Mesenchymal stem cell (in vitro differentiated cells and primary cell): Measurements from ENCODE around the gene ARL15.

Experiments used
- DNase-seq: peaks from one replicate; pipeline ENCODE4 v3.0.0-alpha.2; 2013
- H2AFZ ChIP-seq: one replicate; pipeline ENCODE4 v1.6.1; 2013; ENCODE audit warnings: low read depth, mild to moderate bottlenecking, control low read depth, inconsistent platforms, low read length, moderate library complexity
- H2AK5ac ChIP-seq: 2 replicates; pipeline ENCODE4 v1.6.1; 2013; ENCODE audit warnings: low read length, moderate library complexity, mild to moderate bottlenecking, inconsistent platforms; ENCODE audit not compliant: severe bottlenecking
- H2BK120ac ChIP-seq: one replicate; pipeline ENCODE4 v1.6.1; 2013; ENCODE audit warnings: low read depth, mild to moderate bottlenecking, inconsistent platforms, low read length, moderate library complexity
- H2BK12ac ChIP-seq, 2 experiments: one replicate each; pipeline ENCODE4 v1.6.1; 2013; ENCODE audit warnings: inconsistent platforms in 2 of 2, low read length in 2 of 2, mild to moderate bottlenecking in 2 of 2, moderate library complexity in 2 of 2, control low read depth in 1 of 2
- H2BK15ac ChIP-seq: one replicate; pipeline ENCODE4 v1.6.1; 2013; ENCODE audit warnings: mild to moderate bottlenecking, low read depth, inconsistent platforms; ENCODE audit not compliant: poor library complexity, severe bottlenecking
- H2BK5ac ChIP-seq: 2 replicates; pipeline ENCODE4 v1.6.1; 2013; ENCODE audit warnings: low read depth, mild to moderate bottlenecking, low read length, control low read depth, inconsistent platforms; ENCODE audit not compliant: poor library complexity, severe bottlenecking
- H3K14ac ChIP-seq, 2 experiments: one replicate each; pipeline ENCODE4 v1.6.1; 2013; ENCODE audit warnings: inconsistent platforms in 2 of 2, low read length in 2 of 2, control low read depth in 1 of 2, mild to moderate bottlenecking in 1 of 2, moderate library complexity in 1 of 2
- H3K18ac ChIP-seq, 2 experiments: one replicate each; pipeline ENCODE4 v1.6.1; 2013; ENCODE audit warnings: inconsistent platforms in 2 of 2, low read length in 2 of 2, control low read depth in 1 of 2, low read depth in 1 of 2, mild to moderate bottlenecking in 1 of 2
- H3K23ac ChIP-seq, 2 experiments: one replicate each; pipeline ENCODE4 v1.6.1; 2013; ENCODE audit warnings: inconsistent platforms in 2 of 2, low read length in 2 of 2, mild to moderate bottlenecking in 2 of 2, moderate library complexity in 2 of 2, control low read depth in 1 of 2
- H3K27ac ChIP-seq: 2 replicates; pipeline ENCODE4 v1.5.1; 2013; ENCODE audit warnings: mild to moderate bottlenecking, moderate library complexity, low read length, control low read depth, inconsistent platforms; ENCODE audit not compliant: poor library complexity, severe bottlenecking
- H3K27me3 ChIP-seq, 2 experiments: 2 replicates each; pipeline versions ENCODE4 v1.6.1 to v1.7.0; 2013; ENCODE audit warnings: low read length in 2 of 2, mild to moderate bottlenecking in 2 of 2, moderate library complexity in 2 of 2, control low read depth in 1 of 2, inconsistent platforms in 1 of 2; ENCODE audit not compliant: control insufficient read depth in 1 of 2, insufficient read depth in 1 of 2
- H3K36me3 ChIP-seq, 2 experiments: 2 replicates each; pipeline versions ENCODE4 v1.6.1 to v1.7.0; 2013; ENCODE audit warnings: low read length in 2 of 2, control low read depth in 1 of 2, inconsistent platforms in 1 of 2, low read depth in 1 of 2, mild to moderate bottlenecking in 1 of 2; ENCODE audit not compliant: insufficient read depth in 2 of 2, control insufficient read depth in 1 of 2
- H3K4ac ChIP-seq, 2 experiments: one replicate each; pipeline ENCODE4 v1.6.1; 2013; ENCODE audit warnings: inconsistent platforms in 2 of 2, low read length in 2 of 2, mild to moderate bottlenecking in 2 of 2, moderate library complexity in 2 of 2, control low read depth in 1 of 2, low read depth in 1 of 2
- H3K4me1 ChIP-seq: 2 replicates; pipeline ENCODE4 v1.6.1; 2013; ENCODE audit warnings: low read depth, low read length, control low read depth; ENCODE audit not compliant: control insufficient read depth, insufficient read depth
- H3K4me2 ChIP-seq: 2 replicates; pipeline ENCODE4 v1.6.1; 2013; ENCODE audit warnings: low read length, mild to moderate bottlenecking, inconsistent platforms; ENCODE audit not compliant: poor library complexity, severe bottlenecking
- H3K4me3 ChIP-seq, 2 experiments: 2 replicates each; pipeline versions ENCODE4 v1.5.1 to v1.7.0; 2013; ENCODE audit warnings: low read length in 2 of 2, mild to moderate bottlenecking in 2 of 2, control low read depth in 1 of 2, low read depth in 1 of 2; ENCODE audit not compliant: insufficient read depth in 1 of 2
- H3K79me1 ChIP-seq: replicated peaks from 2 replicates; pipeline ENCODE4 v1.6.1; 2013; ENCODE audit warnings: mild to moderate bottlenecking, control low read depth, low read length, inconsistent platforms; ENCODE audit not compliant: poor library complexity, severe bottlenecking
- H3K9ac ChIP-seq: 2 replicates; pipeline ENCODE4 v1.7.0; 2013; ENCODE audit warnings: mild to moderate bottlenecking, low read length, moderate library complexity
- H3K9me3 ChIP-seq: 2 replicates; pipeline ENCODE4 v1.7.0; 2013; ENCODE audit warnings: mild to moderate bottlenecking, low read length; ENCODE audit not compliant: control insufficient read depth
- H4K8ac ChIP-seq: one replicate; pipeline ENCODE4 v1.6.1; 2013; ENCODE audit warnings: inconsistent platforms, mild to moderate bottlenecking, low read length, moderate library complexity
- H4K91ac ChIP-seq: one replicate; pipeline ENCODE4 v1.6.1; 2013; ENCODE audit warnings: mild to moderate bottlenecking, low read length, inconsistent platforms
- WGBS: methylation state at CpG from one replicate; pipeline ENCODE4 v1.1.7; 2013; ENCODE audit warnings: mixed read lengths; 5-methylcytosine and 5-hydroxymethylcytosine counted together

Gene ARL15

GRCh38 chr5:54217826-54218503, 92.4 kb downstream of the ARL15 start:
- no peak overlapping the region for H3K18ac ChIP-seq
- H3K4me2 ChIP-seq: no peak overlapping the region
- no peaks in the 10 kb centered on the region for H3K4me1 ChIP-seq
- H3K36me3 ChIP-seq: no peaks in the 10 kb centered on the region
- no peak overlapping the region for H3K23ac ChIP-seq
- H2BK120ac ChIP-seq: no peak overlapping the region
- no peak overlapping the region for H4K91ac ChIP-seq
- no peak overlapping the region for H3K4ac ChIP-seq
- DNase-seq: peak; percentile 75
- no peak overlapping the region for H2BK15ac ChIP-seq
- H4K8ac ChIP-seq: no peak overlapping the region
- H2AFZ ChIP-seq: no peak overlapping the region
- no peak overlapping the region for H3K4me3 ChIP-seq
- no peak overlapping the region for H2BK5ac ChIP-seq
- H2AK5ac ChIP-seq: no peak overlapping the region
- no peak overlapping the region for H3K14ac ChIP-seq
- peak overlapping the region; percentile 45 for H3K9ac ChIP-seq
- no peaks in the 10 kb centered on the region for H3K27me3 ChIP-seq
- H3K27ac ChIP-seq: no peak overlapping the region
- peaks cover 21% of the 10 kb centered on the region for H3K79me1 ChIP-seq
- H3K9me3 ChIP-seq: no peaks in the 10 kb centered on the region
- WGBS: 57% methylated on average over 5 of the region's 8 CpGs
- H2BK12ac ChIP-seq: no peak overlapping the region

- Histone ChIP-seq H3K9me3 (no peaks in the 10 kb centered on the region), H3K18ac (no peak overlapping the region), H3K79me1 (peaks cover 20% of the 10 kb centered on the region), H3K4me3 (no peak overlapping the region), H3K27ac (no peak overlapping the region), H3K9ac (no peak overlapping the region), H3K4ac (no peak overlapping the region), H2BK15ac (no peak overlapping the region), H2BK120ac (no peak overlapping the region), H2AFZ (no peak overlapping the region), H3K14ac (no peak overlapping the region), H3K27me3 (no peaks in the 10 kb centered on the region), H2AK5ac (no peak overlapping the region), H3K36me3 (no peaks in the 10 kb centered on the region), H2BK5ac (no peak overlapping the region), H3K4me2 (no peak overlapping the region), H3K23ac (no peak overlapping the region), H4K8ac (no peak overlapping the region), H3K4me1 (no peaks in the 10 kb centered on the region), H2BK12ac (no peak overlapping the region), H4K91ac (no peak overlapping the region)
- 43% methylated on average over 12 of the region's 12 CpGs for WGBS
- DNase-seq: peak; percentile 51
These were observed 95.1 kb downstream of the ARL15 start for GRCh38 chr5:54215233-54215736.

DNA sequence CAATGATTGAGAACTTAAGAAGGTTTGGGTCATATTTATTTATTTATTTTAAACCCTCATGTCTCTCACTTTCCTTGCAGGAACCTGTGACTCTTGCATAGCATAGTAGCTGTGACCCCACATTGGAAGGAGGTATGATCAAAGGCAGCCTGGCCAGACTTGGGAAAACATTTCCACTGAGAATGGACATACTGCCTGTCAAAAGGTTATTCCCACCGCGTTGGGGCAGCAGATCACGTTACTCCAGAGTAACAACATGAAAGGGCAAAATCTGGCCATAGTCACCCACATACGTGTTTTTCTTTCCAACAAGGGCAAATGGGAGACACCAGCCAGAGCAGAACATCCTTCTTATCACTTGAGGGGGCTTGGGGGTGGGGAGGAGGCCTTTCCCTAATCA, 95.7 kb downstream of the ARL15 start:
- Histone ChIP-seq H3K4me3 (no peak overlapping the region), H3K9me3 (no peaks in the 10 kb centered on the region), H3K18ac (no peak overlapping the region), H3K4me1 (no peaks in the 10 kb centered on the region), H3K79me1 (peaks cover 20% of the 10 kb centered on the region), H3K4ac (no peak overlapping the region), H3K27ac (no peak overlapping the region), H3K23ac (no peak overlapping the region), H3K14ac (no peak overlapping the region), H3K9ac (no peak overlapping the region), H2BK120ac (no peak overlapping the region), H2AFZ (no peak overlapping the region), H2BK15ac (peak overlapping the region; percentile 3), H3K27me3 (no peaks in the 10 kb centered on the region), H3K4me2 (no peak overlapping the region), H2AK5ac (no peak overlapping the region), H3K36me3 (no peaks in the 10 kb centered on the region), H4K91ac (no peak overlapping the region), H4K8ac (peak overlapping the region; percentile 29), H2BK5ac (no peak overlapping the region), H2BK12ac (no peak overlapping the region)
- no peak for DNase-seq
- WGBS: 90% methylated on average over 4 of the region's 4 CpGs

DNA sequence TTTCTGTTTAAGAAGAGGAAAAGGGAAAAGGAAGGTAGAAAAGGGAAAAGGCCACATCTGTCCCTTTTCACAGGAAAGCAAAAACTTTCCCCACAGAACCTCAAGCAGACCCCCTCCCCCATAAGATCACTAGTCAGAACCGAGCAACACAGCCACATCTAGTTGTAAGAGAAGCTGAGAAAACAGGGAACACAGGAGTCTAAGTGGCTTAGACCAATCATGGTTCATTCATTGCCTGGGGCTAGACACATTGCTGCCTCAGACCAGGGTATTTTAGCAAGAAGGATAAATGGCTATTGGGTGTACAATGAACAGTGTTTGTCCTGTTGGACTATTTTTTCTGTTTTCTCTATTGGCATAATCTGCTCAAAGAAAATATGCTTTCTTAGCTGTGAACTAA, 98.0 kb downstream of the ARL15 start:
- Histone ChIP-seq H3K14ac (no peak overlapping the region), H3K4me1 (no peaks in the 10 kb centered on the region), H2BK12ac (no peak overlapping the region), H2AK5ac (no peak overlapping the region), H2BK15ac (no peak overlapping the region), H3K79me1 (peaks cover 19% of the 10 kb centered on the region), H2AFZ (no peak overlapping the region), H3K36me3 (no peaks in the 10 kb centered on the region), H2BK5ac (no peak overlapping the region), H3K9me3 (no peaks in the 10 kb centered on the region), H3K4ac (no peak overlapping the region), H4K8ac (no peak overlapping the region), H3K18ac (no peak overlapping the region), H2BK120ac (no peak overlapping the region), H4K91ac (no peak overlapping the region), H3K9ac (no peak overlapping the region), H3K4me2 (no peak overlapping the region), H3K27ac (no peak overlapping the region), H3K27me3 (no peaks in the 10 kb centered on the region), H3K23ac (no peak overlapping the region), H3K4me3 (no peak overlapping the region)
- no peak for DNase-seq
- 50% methylated on average over 1 of the region's 1 CpG for WGBS
